ENCODE measurements around the gene ZEB2.
A peak's percentile ranks its signal among the peaks of the same experiment; 100 is the strongest.

The ZEB2 gene

GRCh38 chr2:144530596-144530995 lies 10.7 kb upstream of the ZEB2 start:
- Histone ChIP-seq H3K27ac (ENCODE audit: insufficient read depth, low read depth, low read length, poor library complexity, severe bottlenecking) (no peak overlapping the region), H3K9me3 (ENCODE audit: control insufficient read depth, low read length) (no peaks in the 10 kb centered on the region), H3K4me1 (ENCODE audit: control insufficient read depth, insufficient read depth, low read length) (no peaks in the 10 kb centered on the region), H3K36me3 (ENCODE audit: control insufficient read depth, insufficient read depth, low read length) (no peaks in the 10 kb centered on the region), H3K4me3 (ENCODE audit: insufficient read depth, low read depth, low read length) (no peak overlapping the region), H3K27me3 (ENCODE audit: control insufficient read depth, insufficient read depth, low read length, poor library complexity, severe bottlenecking) (no peaks in the 10 kb centered on the region)
- WGBS, 2 experiments = 91 to 94% methylated on average over 4 to 5 of the region's 5 CpGs

GRCh38 chr2:144529841-144530240 lies 9.9 kb upstream of the ZEB2 start:
- no peak overlapping the region for H3K4me3 ChIP-seq (ENCODE audit: insufficient read depth, low read depth, low read length)
- H3K4me1 ChIP-seq (ENCODE audit: control insufficient read depth, insufficient read depth, low read length) = peaks cover 5% of the 10 kb centered on the region
- no peaks in the 10 kb centered on the region for H3K9me3 ChIP-seq (ENCODE audit: control insufficient read depth, low read length)
- H3K36me3 ChIP-seq (ENCODE audit: control insufficient read depth, insufficient read depth, low read length) = no peaks in the 10 kb centered on the region
- H3K27me3 ChIP-seq (ENCODE audit: control insufficient read depth, insufficient read depth, low read length, poor library complexity, severe bottlenecking) = no peaks in the 10 kb centered on the region
- no peak overlapping the region for H3K27ac ChIP-seq (ENCODE audit: insufficient read depth, low read depth, low read length, poor library complexity, severe bottlenecking)
- 60 to 83% methylated on average over 1 of the region's 1 CpG for WGBS, 2 experiments

GRCh38 chr2:144528108-144528507 lies 8.2 kb upstream of the ZEB2 start:
- Histone ChIP-seq H3K27me3 (ENCODE audit: control insufficient read depth, insufficient read depth, low read length, poor library complexity, severe bottlenecking) (no peaks in the 10 kb centered on the region), H3K36me3 (ENCODE audit: control insufficient read depth, insufficient read depth, low read length) (no peaks in the 10 kb centered on the region), H3K4me3 (ENCODE audit: insufficient read depth, low read depth, low read length) (no peak overlapping the region), H3K4me1 (ENCODE audit: control insufficient read depth, insufficient read depth, low read length) (peaks cover 10% of the 10 kb centered on the region), H3K9me3 (ENCODE audit: control insufficient read depth, low read length) (no peaks in the 10 kb centered on the region), H3K27ac (ENCODE audit: insufficient read depth, low read depth, low read length, poor library complexity, severe bottlenecking) (no peak overlapping the region)
- 90 to 93% methylated on average over 2 of the region's 2 CpGs for WGBS, 2 experiments

DNA sequence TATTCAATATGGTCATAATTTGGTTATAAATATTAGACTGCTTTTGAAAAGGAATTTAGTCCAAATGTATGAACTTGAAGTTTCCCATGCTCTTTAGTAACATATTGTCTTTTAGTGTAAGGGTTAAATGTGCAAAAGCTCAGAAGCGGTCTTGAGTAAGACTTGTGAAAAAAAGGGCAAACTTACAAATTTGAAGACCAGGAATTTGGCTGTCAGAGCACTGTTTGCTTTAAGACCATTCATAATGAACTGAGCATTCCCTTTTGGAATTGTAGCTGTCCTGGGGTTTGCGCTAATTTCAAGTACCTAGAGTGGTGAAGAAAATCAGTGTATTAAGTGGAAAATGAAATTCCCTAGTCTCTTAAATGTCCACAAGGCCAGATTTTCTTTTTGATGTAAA lies 6.9 kb upstream of the ZEB2 start:
- no peak overlapping the region for H3K27ac ChIP-seq (ENCODE audit: insufficient read depth, low read depth, low read length, poor library complexity, severe bottlenecking)

DNA sequence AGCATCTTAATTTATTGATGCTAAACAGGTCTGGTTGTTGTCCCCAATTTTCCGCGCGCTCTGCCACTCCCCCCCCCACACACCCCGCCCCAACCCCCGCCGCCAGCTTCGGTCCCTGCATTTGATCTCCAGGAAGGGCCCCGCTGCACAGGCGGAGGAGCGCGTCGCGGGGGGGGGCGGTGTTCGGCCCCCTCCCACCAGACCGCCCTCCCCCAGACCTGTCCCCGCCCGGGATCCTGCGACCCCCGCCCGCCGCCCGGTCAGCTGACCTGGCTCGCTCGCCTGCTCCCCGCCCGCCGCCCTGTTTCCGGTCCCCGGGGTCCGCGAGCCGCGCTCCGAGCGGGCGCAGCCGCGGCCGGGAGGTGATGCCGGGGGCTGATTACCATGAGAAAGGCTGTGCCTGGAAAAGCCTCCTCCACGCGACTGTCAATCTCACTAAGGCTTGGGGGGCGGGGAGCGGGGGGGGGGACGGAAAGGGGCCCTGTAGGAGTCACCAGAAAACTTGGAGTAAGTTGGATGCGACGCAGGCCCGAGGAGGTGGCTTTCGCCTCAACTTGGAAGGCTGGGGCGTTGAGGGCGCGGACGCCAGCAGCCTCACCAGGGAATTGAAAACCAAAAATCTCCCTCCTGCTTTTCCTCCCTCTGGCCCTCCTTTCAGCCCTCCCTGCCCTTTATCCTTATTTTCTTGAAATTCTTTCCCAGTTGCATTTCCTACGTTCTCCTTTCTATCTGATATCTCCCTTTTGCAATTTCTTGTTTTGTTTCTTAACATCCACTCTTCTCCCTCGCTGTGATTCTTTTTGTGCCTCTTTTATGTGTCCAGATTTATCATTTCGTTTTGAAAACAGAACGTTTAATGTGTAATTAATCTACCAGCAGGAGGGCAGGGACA lies 4.4 kb upstream of the ZEB2 start:
- peak overlapping the region; percentile 72 for H3K27ac ChIP-seq (ENCODE audit: insufficient read depth, low read depth, low read length, poor library complexity, severe bottlenecking)
- no peaks in the 10 kb centered on the region for H3K27me3 ChIP-seq (ENCODE audit: control insufficient read depth, insufficient read depth, low read length, poor library complexity, severe bottlenecking)
- 0 to 1% methylated on average over 52 to 57 of the region's 58 CpGs for WGBS, 2 experiments
- no peaks in the 10 kb centered on the region for H3K36me3 ChIP-seq (ENCODE audit: control insufficient read depth, insufficient read depth, low read length)
- H3K9me3 ChIP-seq (ENCODE audit: control insufficient read depth, low read length) = no peaks in the 10 kb centered on the region
- peaks cover 28% of the 10 kb centered on the region for H3K4me1 ChIP-seq (ENCODE audit: control insufficient read depth, insufficient read depth, low read length)
- H3K4me3 ChIP-seq (ENCODE audit: insufficient read depth, low read depth, low read length) = peak overlapping the region; percentile 46

More for the DNA sequence above, 6.9 kb upstream of the ZEB2 start:
- Histone ChIP-seq H3K4me1 (ENCODE audit: control insufficient read depth, insufficient read depth, low read length) (peaks cover 21% of the 10 kb centered on the region), H3K36me3 (ENCODE audit: control insufficient read depth, insufficient read depth, low read length) (no peaks in the 10 kb centered on the region), H3K9me3 (ENCODE audit: control insufficient read depth, low read length) (no peaks in the 10 kb centered on the region), H3K27me3 (ENCODE audit: control insufficient read depth, insufficient read depth, low read length, poor library complexity, severe bottlenecking) (no peaks in the 10 kb centered on the region), H3K4me3 (ENCODE audit: insufficient read depth, low read depth, low read length) (no peak overlapping the region)
- 91 to 97% methylated on average over 2 of the region's 2 CpGs for WGBS, 2 experiments

DNA sequence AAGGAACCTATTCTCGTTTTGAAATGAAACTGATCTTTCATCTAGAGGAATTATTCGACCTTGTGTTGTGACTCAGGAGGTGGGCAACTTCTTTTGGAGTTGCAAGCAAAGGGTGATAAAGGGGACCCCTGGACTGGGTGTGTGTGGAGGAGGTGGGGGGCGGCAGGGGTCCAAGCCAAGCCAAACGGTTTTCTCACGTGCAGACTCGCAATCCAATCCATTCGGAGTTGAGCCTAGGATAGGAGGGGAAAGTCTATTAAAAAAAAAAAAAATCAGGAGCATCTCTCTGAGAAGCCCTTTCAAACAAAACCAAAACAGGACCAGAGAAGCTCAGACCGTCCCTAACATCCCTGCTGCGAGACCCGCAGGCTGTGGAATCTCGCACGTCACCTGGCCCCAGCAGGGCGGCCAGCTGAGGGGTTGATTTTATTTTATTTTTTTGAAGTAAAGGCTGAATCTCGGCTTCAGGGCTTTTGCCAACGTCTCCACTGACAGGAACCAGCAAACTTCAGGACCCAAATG lies 3.7 kb upstream of the ZEB2 start:
- H3K27me3 ChIP-seq (ENCODE audit: control insufficient read depth, insufficient read depth, low read length, poor library complexity, severe bottlenecking) = no peaks in the 10 kb centered on the region
- H3K36me3 ChIP-seq (ENCODE audit: control insufficient read depth, insufficient read depth, low read length) = no peaks in the 10 kb centered on the region
- H3K27ac ChIP-seq (ENCODE audit: insufficient read depth, low read depth, low read length, poor library complexity, severe bottlenecking) = peak overlapping the region; percentile 72
- WGBS, 2 experiments = 0% methylated on average over 15 of the region's 15 CpGs
- no peaks in the 10 kb centered on the region for H3K9me3 ChIP-seq (ENCODE audit: control insufficient read depth, low read length)
- peaks cover 28% of the 10 kb centered on the region for H3K4me1 ChIP-seq (ENCODE audit: control insufficient read depth, insufficient read depth, low read length)
- peak overlapping the region; percentile 46 for H3K4me3 ChIP-seq (ENCODE audit: insufficient read depth, low read depth, low read length)

GRCh38 chr2:144522897-144523595 lies 3.1 kb upstream of the ZEB2 start:
- Histone ChIP-seq H3K4me3 (ENCODE audit: insufficient read depth, low read depth, low read length) (peak overlapping the region; percentile 46), H3K36me3 (ENCODE audit: control insufficient read depth, insufficient read depth, low read length) (no peaks in the 10 kb centered on the region), H3K9me3 (ENCODE audit: control insufficient read depth, low read length) (no peaks in the 10 kb centered on the region), H3K27ac (ENCODE audit: insufficient read depth, low read depth, low read length, poor library complexity, severe bottlenecking) (peak overlapping the region; percentile 72), H3K4me1 (ENCODE audit: control insufficient read depth, insufficient read depth, low read length) (peaks cover 28% of the 10 kb centered on the region), H3K27me3 (ENCODE audit: control insufficient read depth, insufficient read depth, low read length, poor library complexity, severe bottlenecking) (no peaks in the 10 kb centered on the region)
- WGBS, 2 experiments = 1% methylated on average over 17 to 18 of the region's 21 CpGs

DNA sequence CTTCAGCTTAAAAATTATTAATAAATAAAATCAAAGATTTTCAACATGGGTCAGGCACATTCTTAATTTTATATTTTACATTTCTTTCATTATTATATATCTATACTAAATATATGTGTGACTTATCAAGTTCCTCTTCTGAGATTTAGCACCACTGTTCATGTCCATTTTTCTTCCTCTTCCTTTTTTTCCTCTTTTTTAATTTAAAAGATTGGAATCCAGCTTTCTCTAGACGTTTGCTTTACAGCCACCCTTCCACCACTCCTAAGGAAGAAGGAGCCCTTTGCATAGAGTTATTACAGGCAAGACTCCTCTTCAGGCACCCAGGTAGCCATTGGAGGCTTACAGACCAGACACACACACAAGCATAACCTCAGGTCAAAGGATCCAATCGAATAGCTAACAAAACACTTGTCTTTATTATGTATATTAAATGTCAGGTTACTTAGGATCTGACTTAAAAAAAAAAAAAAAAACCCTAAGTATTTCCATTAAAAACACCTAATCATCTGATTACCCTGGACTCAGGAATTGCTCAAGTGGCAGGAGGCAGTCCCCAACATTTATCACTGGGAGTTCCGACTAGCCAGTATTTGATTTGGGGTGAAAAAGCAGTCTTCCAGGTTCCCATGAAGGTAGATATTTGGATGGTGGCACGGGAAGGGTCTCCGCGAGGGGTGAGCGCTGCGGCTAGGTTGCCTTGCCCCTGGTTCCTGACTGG lies 2.4 kb upstream of the ZEB2 start:
- Histone ChIP-seq H3K4me3 (ENCODE audit: insufficient read depth, low read depth, low read length) (peak overlapping the region; percentile 46), H3K9me3 (ENCODE audit: control insufficient read depth, low read length) (no peaks in the 10 kb centered on the region), H3K27me3 (ENCODE audit: control insufficient read depth, insufficient read depth, low read length, poor library complexity, severe bottlenecking) (no peaks in the 10 kb centered on the region), H3K4me1 (ENCODE audit: control insufficient read depth, insufficient read depth, low read length) (peaks cover 28% of the 10 kb centered on the region), H3K36me3 (ENCODE audit: control insufficient read depth, insufficient read depth, low read length) (no peaks in the 10 kb centered on the region), H3K27ac (ENCODE audit: insufficient read depth, low read depth, low read length, poor library complexity, severe bottlenecking) (no peak overlapping the region)
- 2 to 3% methylated on average over 7 of the region's 8 CpGs for WGBS, 2 experiments

GRCh38 chr2:144521686-144522085 lies 1.8 kb upstream of the ZEB2 start:
- no peaks in the 10 kb centered on the region for H3K27me3 ChIP-seq (ENCODE audit: control insufficient read depth, insufficient read depth, low read length, poor library complexity, severe bottlenecking)
- no peak overlapping the region for H3K27ac ChIP-seq (ENCODE audit: insufficient read depth, low read depth, low read length, poor library complexity, severe bottlenecking)
- H3K36me3 ChIP-seq (ENCODE audit: control insufficient read depth, insufficient read depth, low read length) = no peaks in the 10 kb centered on the region
- H3K4me3 ChIP-seq (ENCODE audit: insufficient read depth, low read depth, low read length) = no peak overlapping the region
- peaks cover 28% of the 10 kb centered on the region for H3K4me1 ChIP-seq (ENCODE audit: control insufficient read depth, insufficient read depth, low read length)
- WGBS, 2 experiments = no CpG with 5 or more reads among the region's 4 CpGs
- H3K9me3 ChIP-seq (ENCODE audit: control insufficient read depth, low read length) = no peaks in the 10 kb centered on the region
